HCT116 (cell line): ENCODE data around the gene SLC7A11. TPM values are rescaled to one million over a fixed set of nuclear protein-coding genes. Genes with fewer than 3 reads are reported as not detected.

Source experiments
- ATAC-seq: fragments of 200-7000 bp; cut with Tn5 transposase; 2 replicates; pipeline ENCODE4 v1.9.1; 2020; ENCODE audit warnings: mild to moderate bottlenecking, moderate library complexity
- BruUV-seq: library from RNA; stranded (reverse); fragments of 400-500 nt; replicated peaks from 2 replicates; lab custom pipeline; 2021; lab: Mats Ljungman, UMichigan
- CTCF ChIA-PET: fragments of 300-600 bp; sonication (Branson Sonifier 250); formaldehyde crosslinking; loops from one replicate; lab custom pipeline; 2021; ENCODE audit warnings: antibody characterized with exemption; lab: Charles Lee
- POLR2A ChIA-PET: fragments of 300-600, 350-600 bp; sonication (Branson Sonifier 250); formaldehyde crosslinking; loops from one replicate; lab custom pipeline; 2021; ENCODE audit warnings: antibody characterized with exemption; lab: Charles Lee
- RAD21 ChIA-PET, 2 experiments: fragments of 300-600 bp; sonication (Branson Sonifier 250); formaldehyde crosslinking; loops; one replicate each; lab custom pipeline; 2023; ENCODE audit warnings: low total read pairs in 2 of 2; ENCODE audit not compliant: uncharacterized antibody in 2 of 2, unreplicated experiment in 2 of 2, low non-redundant PET in 1 of 2; lab: Charles Lee
- DNase-seq: peaks from one replicate; pipeline ENCODE4 v3.0.0-alpha.2; 2010; ENCODE audit warnings: low read depth, low spot score
- H2AFZ ChIP-seq: fragments of 200-600 bp; shearing (Covaris generic), sonication (generic); 2 replicates; pipeline ENCODE4 v1.6.1; 2017; ENCODE audit warnings: low read depth, mixed run types, mixed read lengths, antibody characterized with exemption, low read length; ENCODE audit not compliant: poor library complexity, severe bottlenecking
- H3K27ac ChIP-seq: 2 replicates; pipeline ENCODE4 v1.5.1; 2012; ENCODE audit warnings: low read depth, low read length
- H3K27me3 ChIP-seq: fragments of 200-600 bp; sonication (generic); 2 replicates; pipeline ENCODE4 v1.6.1; 2016; ENCODE audit warnings: mixed run types, low read length, mixed read lengths; ENCODE audit not compliant: insufficient read depth
- H3K36me3 ChIP-seq, 2 experiments: fragments of 200-500 bp in 1 of 2; fragments of 200-600 bp in 1 of 2; sonication (Bioruptor generic) in 1 of 2; sonication (generic) in 1 of 2; 2 replicates each; pipeline versions ENCODE4 v1.5.1 to v1.6.1; 2014 to 2016; ENCODE audit warnings: low read length in 2 of 2, inconsistent platforms in 1 of 2, mixed read lengths in 1 of 2, mixed run types in 1 of 2; ENCODE audit not compliant: insufficient read depth in 2 of 2, control insufficient read depth in 1 of 2
- H3K4me1 ChIP-seq, 2 experiments: fragments of 200-600 bp in 1 of 2; sonication (generic) in 1 of 2; 2 replicates each; pipeline versions ENCODE4 v1.5.1 to v1.6.1; 2012 to 2017; ENCODE audit warnings: low read length in 2 of 2, inconsistent platforms in 1 of 2, mild to moderate bottlenecking in 1 of 2, mixed read lengths in 1 of 2, mixed run types in 1 of 2, moderate library complexity in 1 of 2; ENCODE audit not compliant: insufficient read depth in 2 of 2, control insufficient read depth in 1 of 2
- H3K4me2 ChIP-seq: fragments of 200-600 bp; sonication (generic); 2 replicates; pipeline ENCODE4 v1.6.1; 2017; ENCODE audit warnings: mixed run types, low read length, mixed read lengths
- H3K4me3 ChIP-seq, 2 experiments: fragments of 200-600 bp in 1 of 2; sonication (generic) in 1 of 2; replicated peaks in 1 of 2; 2 replicates each; pipeline ENCODE4 v1.5.1; 2011 to 2016; ENCODE audit warnings: low read length in 2 of 2, control low read depth in 1 of 2, low read depth in 1 of 2, mild to moderate bottlenecking in 1 of 2, mixed read lengths in 1 of 2, mixed run types in 1 of 2
- H3K79me2 ChIP-seq: fragments of 200-600 bp; sonication (generic); 2 replicates; pipeline ENCODE4 v1.6.1; 2017; ENCODE audit warnings: mild to moderate bottlenecking, mixed run types, low read length, moderate library complexity, mixed read lengths; ENCODE audit not compliant: insufficient read depth
- H3K9ac ChIP-seq: fragments of 200-600 bp; sonication (generic); 2 replicates; pipeline ENCODE4 v1.6.1; 2016; ENCODE audit warnings: low read length, mixed read lengths
- H3K9me2 ChIP-seq: fragments of 200-600 bp; sonication (generic), shearing (Covaris generic); 2 replicates; pipeline ENCODE4 v1.6.1; 2017; ENCODE audit warnings: mixed run types, mild to moderate bottlenecking, moderate library complexity; ENCODE audit not compliant: insufficient read depth
- H3K9me3 ChIP-seq, 2 experiments: fragments of 200-500 bp in 1 of 2; fragments of 200-600 bp in 1 of 2; sonication (Bioruptor generic) in 1 of 2; sonication (generic) in 1 of 2; 2 replicates each; pipeline ENCODE4 v1.6.1; 2014 to 2017; ENCODE audit warnings: low read length in 2 of 2, mixed read lengths in 2 of 2, inconsistent platforms in 1 of 2, low read depth in 1 of 2, mild to moderate bottlenecking in 1 of 2, mixed run types in 1 of 2, moderate library complexity in 1 of 2; ENCODE audit not compliant: control insufficient read depth in 1 of 2, insufficient read depth in 1 of 2
- H4K20me1 ChIP-seq: fragments of 200-600 bp; sonication (generic), shearing (Covaris generic); 2 replicates; pipeline ENCODE4 v1.6.1; 2017; ENCODE audit warnings: mixed run types, mild to moderate bottlenecking, moderate library complexity; ENCODE audit not compliant: insufficient read depth
- POLR2A ChIP-seq: IDR thresholded peaks from 2 replicates; pipeline ENCODE4 v1.7.0; 2011; ENCODE audit warnings: borderline replicate concordance; ENCODE audit not compliant: insufficient read depth, insufficient read length; ENCODE audit errors: extremely low read depth
- SP1 ChIP-seq: IDR thresholded peaks from 2 replicates; pipeline ENCODE4 v1.6.1; 2012; ENCODE audit warnings: low read depth
- TCF7L2 ChIP-seq: IDR thresholded peaks from 2 replicates; pipeline ENCODE4 v1.7.0; 2011; ENCODE audit warnings: borderline replicate concordance, inconsistent platforms; ENCODE audit not compliant: insufficient read depth, insufficient read length; ENCODE audit errors: extremely low read depth
- YY1 ChIP-seq: IDR thresholded peaks from 2 replicates; pipeline ENCODE4 v1.6.1; 2011; ENCODE audit warnings: low read length, low read depth, moderate library complexity, mild to moderate bottlenecking; ENCODE audit not compliant: insufficient replicate concordance; ENCODE audit errors: extremely low read depth
- ZFX ChIP-seq: fragments of 450-650 bp; IDR thresholded peaks from 2 replicates; pipeline ENCODE4 v1.6.1; 2017
- intact Hi-C: fragments of 100-400 bp; cut with micrococcal nuclease; formaldehyde crosslinking; loops from 2 replicates; pipeline ENCODE4 v1.10.0; 2022
- total RNA-seq: library from RNA; stranded (reverse); gene quantifications from one replicate; pipeline ENCODE4 v1.2.1, GENCODE V29; 2021; ENCODE audit not compliant: unreplicated experiment
- TF ChIP-seq, protein P1 (sequence below): IDR thresholded peaks from 2 replicates; pipeline ENCODE4 v1.6.1; 2012

The SLC7A11 gene
- total RNA-seq, 1 experiment from 2014 or later: 45.8 TPM

DNA sequence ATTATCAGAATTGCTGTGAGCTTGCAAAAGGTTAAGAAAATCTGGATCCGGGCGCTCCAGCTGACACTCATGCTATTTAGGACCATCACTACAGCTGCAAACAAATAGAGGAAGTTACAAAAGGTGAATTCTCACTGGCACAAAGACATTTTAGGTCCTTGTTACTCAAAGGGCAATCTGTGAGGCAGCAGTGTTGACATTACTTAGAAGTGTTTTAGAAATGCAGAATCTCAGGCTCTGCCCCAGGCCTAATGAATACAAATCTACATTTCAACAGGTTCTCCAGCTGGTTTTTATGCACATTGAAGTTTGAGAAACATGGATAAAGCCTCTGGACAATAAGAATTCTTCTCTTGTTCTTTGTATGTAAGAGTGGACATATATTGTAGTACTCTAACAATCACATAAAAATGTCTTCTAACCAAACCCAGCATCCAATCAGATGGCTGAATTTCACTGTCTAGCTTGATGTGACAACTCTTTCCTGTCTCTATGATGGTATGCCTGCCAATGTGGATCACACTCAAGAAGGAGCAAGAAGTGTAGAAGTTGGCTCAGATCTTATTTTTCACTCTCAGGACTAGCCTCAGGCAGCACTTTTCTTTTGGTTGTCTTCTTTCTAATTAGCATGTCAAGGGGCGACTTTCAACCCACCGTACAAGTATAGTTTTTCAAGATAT lies 18.8 kb downstream of the SLC7A11 start:
- H4K20me1 ChIP-seq: no peaks in the 10 kb centered on the region
- POLR2A ChIA-PET: no interaction called here
- H3K79me2 ChIP-seq: no peaks in the 10 kb centered on the region
- H3K9me2 ChIP-seq: no peaks in the 10 kb centered on the region
- H3K27me3 ChIP-seq: no peaks in the 10 kb centered on the region
- intact Hi-C loops: no loop called here
- DNase-seq (no peak), ATAC-seq (no peak)
- no peak for TF ChIP-seq SP1
- RAD21 ChIA-PET: no interaction called here
- no peak overlapping the region for H2AFZ ChIP-seq
- CTCF ChIA-PET: no interaction called here
- H3K4me2 ChIP-seq: no peak overlapping the region
- H3K4me3 ChIP-seq: no peak overlapping the region
- H3K36me3 ChIP-seq: peaks cover 0 to 4% of the 10 kb centered on the region in 2 experiments; a peak in 1 of 4 replicates
- no peak overlapping the region for H3K27ac ChIP-seq
- no TSS peak for BruUV-seq
- peaks cover 0 to 6% of the 10 kb centered on the region in 2 experiments; a peak in 2 of 4 replicates for H3K4me1 ChIP-seq
- no peaks in the 10 kb centered on the region for H3K9me3 ChIP-seq
- H3K9ac ChIP-seq: no peak overlapping the region

DNA sequence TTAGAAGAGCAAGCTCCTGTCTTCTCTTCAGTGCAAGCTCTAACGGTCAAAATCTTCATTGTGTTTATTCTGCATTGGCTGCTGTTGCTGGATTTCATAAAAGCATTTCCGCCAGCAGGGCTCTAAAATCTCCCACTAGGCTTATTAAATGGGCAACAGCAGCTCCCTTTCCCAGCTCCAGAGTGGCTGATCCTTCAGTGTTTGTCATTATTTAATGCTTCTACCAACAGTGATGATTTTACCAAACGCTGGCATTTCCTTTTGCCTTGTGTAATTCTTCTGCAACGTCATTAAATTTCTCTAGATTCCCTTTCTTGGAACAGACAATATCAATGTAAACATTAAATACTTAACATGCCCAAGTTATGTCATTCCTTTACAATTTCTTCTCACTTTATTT lies 20.1 kb downstream of the SLC7A11 start:
- RAD21 ChIA-PET: no interaction called here
- Histone ChIP-seq H3K79me2 (no peaks in the 10 kb centered on the region), H3K4me2 (no peak overlapping the region), H3K4me3 (no peak overlapping the region), H3K36me3 (peaks cover 0 to 4% of the 10 kb centered on the region in 2 experiments; a peak in 1 of 4 replicates), H3K9ac (no peak overlapping the region), H3K27me3 (no peaks in the 10 kb centered on the region), H2AFZ (no peak overlapping the region), H3K27ac (no peak overlapping the region), H3K9me2 (no peaks in the 10 kb centered on the region), H4K20me1 (no peaks in the 10 kb centered on the region), H3K9me3 (no peaks in the 10 kb centered on the region), H3K4me1 (peaks cover 0 to 6% of the 10 kb centered on the region in 2 experiments; a peak in 2 of 4 replicates)
- no TSS peak for BruUV-seq
- TF ChIP-seq YY1 (no peak), ZFX (no peak), TCF7L2 (no peak), POLR2A (no peak)
- TF ChIP-seq, protein P1, sequence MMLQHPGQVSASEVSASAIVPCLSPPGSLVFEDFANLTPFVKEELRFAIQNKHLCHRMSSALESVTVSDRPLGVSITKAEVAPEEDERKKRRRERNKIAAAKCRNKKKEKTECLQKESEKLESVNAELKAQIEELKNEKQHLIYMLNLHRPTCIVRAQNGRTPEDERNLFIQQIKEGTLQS: no peak
- POLR2A ChIA-PET: no interaction called here
- DNase-seq (no peak), ATAC-seq (no peak)
- CTCF ChIA-PET: no interaction called here
- intact Hi-C loops: no loop called here
